Caki2 (cell line): ENCODE results near the gene CHST11. TPM values are rescaled to one million over a fixed set of nuclear protein-coding genes. Genes with fewer than 3 reads are reported as not detected.

Source experiments
- DNase-seq: peaks from one replicate; pipeline ENCODE4 v3.0.0-alpha.2; 2015; ENCODE audit warnings: low read depth
- in situ Hi-C: cut with HindIII; loops from 2 replicates; pipeline ENCODE4 v1.10.0; 2016; ENCODE audit warnings: low sequenced_read_pairs, low pct_unique_long_range_greater_than_20kb, mixed read lengths
- total RNA-seq: library from RNA; depleted of rRNA; stranded (reverse); fragments of >200 nt; shearing (Covaris generic); gene quantifications from 2 replicates; pipeline ENCODE4 v1.2.3, GENCODE V29; 2014; ENCODE audit warnings: low replicate concordance

Gene CHST11
- total RNA-seq, 1 experiment from 2014 or later, result 51.3 TPM

DNA sequence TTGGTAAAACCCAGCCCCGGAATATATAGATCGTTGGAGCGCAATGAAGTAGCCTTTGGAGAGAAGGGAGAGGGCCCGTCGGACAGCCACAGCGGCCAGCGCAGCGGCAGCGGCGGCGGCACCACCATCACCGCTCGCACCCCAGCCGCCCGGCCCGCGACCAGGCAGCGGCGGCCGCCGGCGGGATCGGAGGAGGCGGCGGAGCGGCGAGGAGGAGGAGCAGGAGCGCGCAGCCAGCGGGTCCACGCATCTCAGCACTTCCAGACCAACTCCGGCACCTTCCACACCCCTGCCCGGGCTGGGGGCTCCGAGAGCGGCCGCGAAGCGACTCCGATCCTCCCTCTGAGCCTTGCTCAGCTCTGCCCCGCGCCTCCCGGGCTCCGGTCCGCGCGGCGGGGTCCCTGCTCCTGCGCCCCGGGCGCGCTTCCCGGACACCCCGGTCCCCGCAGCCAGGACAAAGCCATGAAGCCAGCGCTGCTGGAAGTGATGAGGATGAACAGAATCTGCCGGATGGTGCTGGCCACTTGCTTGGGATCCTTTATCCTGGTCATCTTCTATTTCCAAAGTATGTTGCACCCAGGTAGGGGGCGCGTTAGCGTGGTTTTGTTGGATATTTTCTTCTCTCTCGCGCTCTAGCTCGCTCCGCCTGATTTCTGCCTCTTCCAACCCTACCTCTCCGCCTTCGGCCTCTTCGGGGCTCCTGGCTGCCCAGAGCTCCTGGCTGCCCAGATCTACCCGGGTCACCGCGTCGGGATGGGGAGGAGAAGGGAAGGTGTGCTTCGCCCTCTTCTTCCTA, 400 bp downstream of the CHST11 start:
- in situ Hi-C loops, result no loop called here
- peak; percentile 74 for DNase-seq

DNA sequence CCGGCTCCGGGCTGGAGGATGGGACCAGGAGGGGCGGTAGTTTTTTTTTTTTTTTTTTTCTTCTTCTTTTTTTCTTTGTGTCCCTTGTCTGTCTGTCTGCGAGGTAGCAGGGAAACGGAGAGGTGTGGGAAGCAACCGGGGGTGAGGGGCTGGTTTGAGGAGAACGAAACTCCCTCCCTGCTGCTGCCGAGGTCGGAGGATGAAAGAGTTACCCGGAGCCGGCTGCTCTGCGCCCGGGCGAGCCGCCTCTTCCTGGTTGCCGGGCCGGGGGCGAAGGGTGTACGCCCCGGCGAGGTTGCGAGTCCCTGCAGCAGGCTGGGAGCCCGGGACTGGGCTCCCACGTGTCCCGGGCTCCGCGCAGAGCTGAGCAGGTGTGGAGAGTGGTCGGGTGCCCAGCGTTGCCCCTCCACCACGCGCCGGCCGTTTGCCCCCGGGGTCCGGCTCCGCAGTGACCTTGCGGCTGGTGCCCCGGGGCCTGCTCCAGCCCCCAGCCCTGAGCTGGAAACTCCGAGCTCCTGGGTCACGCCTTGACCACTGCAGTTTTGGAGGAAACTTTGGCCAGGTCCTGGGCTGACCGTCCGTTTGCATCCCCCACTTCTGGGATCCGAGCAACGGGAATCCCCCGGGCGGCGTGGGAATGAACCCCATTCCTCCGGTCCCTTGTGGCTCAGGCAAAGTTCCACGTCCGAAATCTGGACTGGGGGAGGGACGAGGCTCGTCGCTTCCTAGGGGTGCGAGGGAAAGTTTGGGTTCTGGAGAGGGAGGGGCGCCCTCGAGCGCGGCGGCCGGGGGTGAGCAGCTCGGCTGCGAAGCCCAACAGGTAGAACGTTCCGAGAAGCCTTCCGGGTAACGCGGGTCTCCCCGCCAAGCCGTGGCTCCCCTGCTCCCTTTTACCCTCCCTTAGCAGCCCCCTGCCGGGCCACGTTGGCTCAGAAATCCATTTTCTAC, 1.3 kb downstream of the CHST11 start:
- in situ Hi-C loops, result no loop called here
- DNase-seq, result no peak

DNA sequence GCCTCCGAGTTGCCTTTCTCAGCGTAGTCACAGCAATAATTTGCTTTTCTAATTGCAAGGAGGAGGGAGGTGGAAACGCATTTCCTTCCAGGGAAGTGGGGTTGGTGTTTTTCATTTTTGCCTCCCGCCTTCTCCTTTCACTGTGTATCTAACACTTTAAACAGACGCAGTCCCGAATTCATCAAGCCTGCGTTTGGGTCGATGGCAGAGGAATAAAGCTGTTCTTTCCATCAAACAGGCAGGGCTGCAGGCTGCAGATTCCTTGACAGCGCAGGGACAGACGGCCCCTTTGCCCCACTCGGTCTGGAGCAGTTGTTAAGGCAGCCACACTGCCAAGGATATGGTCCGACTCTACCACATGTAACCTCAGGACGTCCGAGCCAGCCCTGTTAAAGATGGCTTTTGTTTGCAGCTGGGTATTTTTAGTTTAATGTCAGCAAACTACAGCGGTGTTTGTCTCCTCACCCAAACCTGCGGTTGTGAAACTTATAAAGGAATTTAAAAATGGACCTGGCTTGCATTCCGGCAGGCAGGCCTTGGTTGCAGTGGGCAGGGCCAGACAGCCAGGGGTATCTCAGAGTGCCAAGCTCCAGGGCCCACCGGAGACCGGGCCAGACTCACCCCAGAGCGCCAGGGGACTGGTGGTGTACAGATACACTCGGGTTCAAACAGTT, 2.1 kb downstream of the CHST11 start:
- in situ Hi-C loops, result no loop called here
- no peak for DNase-seq

GRCh38 chr12:104459368-104459909, 2.7 kb downstream of the CHST11 start:
- DNase-seq, result no peak
- in situ Hi-C loops, result no loop called here

- in situ Hi-C loops, result no loop called here
- DNase-seq, result no peak
Measured at GRCh38 chr12:104460041-104460719, 3.4 kb downstream of the CHST11 start.

- DNase-seq, result no peak
- in situ Hi-C loops, result no loop called here
Measured at GRCh38 chr12:104460973-104461698, 4.4 kb downstream of the CHST11 start.

DNA sequence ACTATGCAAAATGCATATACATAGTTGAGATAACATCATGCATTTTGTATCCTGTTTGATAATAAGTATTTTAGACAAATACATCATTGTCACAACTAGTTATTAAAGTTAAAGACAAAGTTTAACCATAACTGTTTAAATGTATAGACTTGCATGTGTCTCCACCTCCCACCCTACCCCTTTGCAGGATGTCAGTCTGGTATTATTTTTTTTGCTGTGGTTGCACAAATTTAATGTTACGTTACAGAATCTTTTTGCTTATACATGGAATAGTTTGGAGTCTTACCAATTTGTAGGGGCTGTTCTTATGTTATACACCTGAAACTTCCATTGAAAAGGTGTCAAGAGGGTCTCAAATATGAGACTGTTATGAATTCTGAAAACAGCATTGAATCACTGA, 5.6 kb downstream of the CHST11 start:
- in situ Hi-C loops, result no loop called here
- DNase-seq, result no peak

DNA sequence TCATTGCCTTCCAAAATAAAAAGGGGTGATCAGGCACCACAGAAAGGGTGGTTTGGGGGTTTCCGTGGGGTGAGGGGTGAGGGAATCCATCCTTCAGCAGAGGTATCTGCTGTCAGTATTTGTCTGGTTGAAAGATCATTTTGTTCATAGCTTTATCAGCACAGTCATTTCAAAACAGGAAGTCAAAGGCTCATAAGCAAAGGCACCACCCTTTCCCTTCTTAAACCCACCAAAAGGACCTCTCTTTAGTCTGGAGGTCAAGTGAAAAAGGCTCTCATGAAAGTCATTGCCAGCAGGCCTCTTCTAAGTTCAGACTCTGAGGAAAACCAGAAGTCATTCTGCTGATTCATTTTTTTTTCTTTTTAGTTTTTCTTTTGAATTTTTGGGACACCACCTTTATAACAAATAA, 6.2 kb downstream of the CHST11 start:
- in situ Hi-C loops, result no loop called here
- DNase-seq, result no peak

GRCh38 chr12:104463368-104463767, 6.6 kb downstream of the CHST11 start:
- no peak for DNase-seq
- in situ Hi-C loops, result no loop called here

DNA sequence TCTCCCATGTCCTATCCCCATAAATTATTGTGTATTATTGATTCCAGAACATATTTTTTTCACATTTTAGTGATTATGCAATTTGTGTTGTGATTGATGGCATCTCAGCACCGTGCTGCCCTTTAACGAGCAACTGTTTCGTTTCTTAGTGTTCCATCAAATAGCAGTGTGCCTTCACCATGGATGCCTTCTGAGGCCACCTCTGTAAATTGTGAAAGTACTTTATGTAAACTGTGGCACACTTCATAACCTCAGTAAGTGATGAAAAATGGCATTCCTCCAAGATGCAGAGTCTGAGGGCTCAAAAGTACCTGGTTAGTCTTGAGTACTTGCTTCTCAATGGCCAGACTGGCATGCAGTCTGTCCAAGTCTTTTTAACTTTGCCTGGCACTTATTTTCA, 8.2 kb downstream of the CHST11 start:
- in situ Hi-C loops, result no loop called here
- no peak for DNase-seq

GRCh38 chr12:104466709-104467345, 10.1 kb downstream of the CHST11 start:
- DNase-seq, result no peak
- in situ Hi-C loops, result no loop called here

DNA sequence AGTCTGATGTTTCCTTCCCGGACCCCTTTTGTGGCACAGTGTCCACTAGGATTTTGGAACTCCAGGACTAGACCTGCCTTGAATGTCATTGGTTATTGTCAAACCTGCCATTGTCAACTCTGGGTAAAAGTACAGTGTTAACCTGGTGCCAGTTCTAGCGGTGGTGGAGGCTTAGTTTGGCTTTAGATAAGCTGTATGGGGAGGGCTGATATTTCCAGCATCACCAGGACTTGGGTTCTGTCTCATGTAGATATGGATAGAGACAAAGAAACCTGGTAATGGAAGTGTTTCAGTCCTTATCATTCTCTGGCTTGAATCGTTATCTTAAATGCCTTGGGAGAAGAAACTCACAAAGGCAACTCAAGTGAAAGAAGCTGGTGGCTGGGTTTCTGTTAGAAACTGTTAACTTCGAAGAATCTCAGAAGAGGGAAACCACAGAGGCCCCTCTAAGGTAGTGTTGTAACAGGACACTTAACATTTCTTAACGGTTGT, 10.6 kb downstream of the CHST11 start:
- in situ Hi-C loops, result no loop called here
- DNase-seq, result no peak

DNA sequence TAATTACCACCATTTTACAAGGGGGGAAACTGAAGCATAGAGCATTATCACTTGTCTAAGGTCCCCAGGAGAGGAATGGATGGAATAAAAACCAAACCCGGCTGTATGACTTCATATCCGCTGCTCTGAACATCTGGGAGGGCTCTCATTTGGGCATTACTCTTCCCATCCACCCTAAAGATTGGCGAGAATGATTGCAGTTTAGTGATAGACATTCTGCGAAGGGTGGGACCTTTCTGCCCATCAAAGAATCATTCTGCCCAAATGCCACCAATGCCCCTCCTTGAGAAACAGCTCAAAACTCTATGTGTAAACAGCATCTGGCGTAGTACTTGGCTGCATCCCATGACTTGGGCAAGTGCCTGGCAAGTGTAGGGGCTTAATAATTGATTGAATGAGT, 11.6 kb downstream of the CHST11 start:
- DNase-seq, result no peak
- in situ Hi-C loops, result no loop called here

DNA sequence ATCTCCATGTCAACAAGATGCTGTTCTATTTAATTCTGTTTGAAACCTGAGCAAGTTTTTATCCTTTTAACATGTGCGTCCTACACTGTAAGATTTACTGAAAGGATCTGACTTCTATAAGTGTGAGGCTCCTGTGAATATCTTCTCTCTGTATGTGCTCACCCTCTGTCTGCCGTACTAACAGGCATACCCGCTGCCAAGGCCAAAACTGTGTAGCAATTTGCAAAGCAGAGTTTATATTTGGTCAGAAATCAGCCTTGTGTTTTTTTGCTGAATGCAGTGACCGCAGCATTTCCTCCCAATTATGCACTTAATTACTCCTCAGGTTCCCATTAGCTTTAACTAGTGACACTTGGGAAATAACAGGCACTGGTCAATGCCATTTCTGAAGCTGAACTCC, 12.3 kb downstream of the CHST11 start:
- in situ Hi-C loops, result no loop called here
- no peak for DNase-seq

- in situ Hi-C loops, result no loop called here
- DNase-seq, result no peak
Measured at GRCh38 chr12:104469523-104469922, 12.8 kb downstream of the CHST11 start.

DNA sequence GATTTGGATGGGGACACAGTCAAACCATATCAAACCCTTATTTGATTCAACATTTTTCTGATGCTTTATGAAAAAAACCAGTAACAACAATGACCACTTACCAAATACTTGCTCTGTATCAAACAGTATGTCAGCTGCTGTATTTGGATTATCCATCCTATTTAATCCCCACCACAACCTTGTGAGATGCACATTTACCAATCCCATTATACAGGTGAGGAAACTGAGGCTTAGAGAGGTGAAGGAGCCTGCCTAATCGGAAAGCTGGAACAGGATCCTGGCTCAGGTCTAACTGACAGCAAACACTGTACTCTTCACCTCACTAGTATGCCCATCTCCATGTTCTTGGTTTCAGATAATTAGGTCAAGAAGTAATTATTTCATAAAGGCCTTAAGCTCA, 13.8 kb downstream of the CHST11 start:
- DNase-seq, result no peak
- in situ Hi-C loops, result no loop called here

GRCh38 chr12:104471336-104471735, 14.6 kb downstream of the CHST11 start:
- in situ Hi-C loops, result no loop called here

More at GRCh38 chr12:104471336-104471735, 14.6 kb downstream of the CHST11 start:
- DNase-seq, result no peak
